Ecto neural progenitor cell (in vitro differentiated cells): Measurements from ENCODE around the gene NELFB.

Experiments used
- DNase-seq: peaks from one replicate; pipeline ENCODE4 v3.0.0-alpha.2; 2018; ENCODE audit warnings: low spot score

Gene NELFB

DNA sequence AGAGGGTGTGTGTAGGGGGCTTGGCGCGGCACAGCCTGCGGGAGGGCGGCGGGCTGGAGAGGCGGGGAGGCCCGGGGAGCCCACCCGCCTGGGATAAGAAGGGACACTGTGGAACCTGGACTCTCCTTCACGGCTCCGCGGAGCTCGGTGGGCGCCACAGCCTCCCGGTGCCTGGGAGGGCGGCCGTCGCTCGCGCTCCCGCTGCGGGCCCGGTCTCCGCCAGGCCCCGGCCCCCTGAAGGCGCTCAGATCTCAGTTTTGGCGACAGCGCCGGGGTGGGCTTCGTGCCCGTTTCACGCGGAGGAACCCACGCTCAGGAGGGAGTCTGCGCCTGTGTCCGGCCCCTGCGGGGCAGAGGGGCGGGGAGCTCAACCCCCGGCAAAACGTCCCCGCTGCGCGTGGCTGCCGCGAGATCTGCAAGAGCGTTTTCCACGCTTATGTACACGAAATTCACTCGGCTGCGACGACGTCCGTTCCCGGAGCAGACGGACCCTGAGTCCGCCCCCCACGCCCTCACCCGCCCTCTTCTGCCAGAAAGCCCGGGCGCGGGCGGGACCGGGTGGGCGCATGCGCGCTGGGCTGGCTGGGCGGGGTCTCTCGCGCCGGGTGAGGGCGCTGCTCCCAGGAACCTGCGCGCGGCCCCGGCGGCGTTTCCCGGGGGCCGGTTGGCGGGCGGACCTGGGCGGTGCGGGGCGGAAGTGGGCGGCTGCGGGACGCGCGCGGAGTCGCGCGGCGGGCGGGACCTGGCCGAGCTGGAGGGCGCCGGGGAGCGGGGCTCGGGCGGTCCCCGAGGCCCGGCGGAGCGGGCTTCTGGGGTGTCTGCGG lies at the start of gene NELFB:
NELFB (plus strand) TSS at position 704 of the 824 bp plus-strand sequence.
- peak; percentile 97 for DNase-seq

DNA sequence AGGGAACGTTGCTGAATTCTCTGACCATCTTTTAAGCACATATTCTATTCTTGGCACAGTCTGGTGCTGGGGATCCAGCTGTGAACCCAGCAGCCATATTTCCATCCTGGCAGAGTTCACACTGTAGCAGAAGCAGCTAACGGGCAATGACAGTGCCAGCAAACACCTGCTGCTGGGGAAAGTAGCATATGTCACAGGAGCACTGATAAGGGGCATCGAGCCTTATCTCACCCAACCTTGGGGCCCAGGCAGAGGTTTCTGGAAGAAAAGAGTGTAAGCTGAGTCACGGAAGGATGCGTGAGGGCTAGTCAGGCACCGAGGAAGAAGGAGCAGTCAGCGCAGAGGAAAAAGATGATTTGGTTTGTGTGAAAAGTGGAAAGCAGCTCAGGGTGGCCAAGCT lies 48.5 kb upstream of the NELFB start:
- no peak for DNase-seq

DNA sequence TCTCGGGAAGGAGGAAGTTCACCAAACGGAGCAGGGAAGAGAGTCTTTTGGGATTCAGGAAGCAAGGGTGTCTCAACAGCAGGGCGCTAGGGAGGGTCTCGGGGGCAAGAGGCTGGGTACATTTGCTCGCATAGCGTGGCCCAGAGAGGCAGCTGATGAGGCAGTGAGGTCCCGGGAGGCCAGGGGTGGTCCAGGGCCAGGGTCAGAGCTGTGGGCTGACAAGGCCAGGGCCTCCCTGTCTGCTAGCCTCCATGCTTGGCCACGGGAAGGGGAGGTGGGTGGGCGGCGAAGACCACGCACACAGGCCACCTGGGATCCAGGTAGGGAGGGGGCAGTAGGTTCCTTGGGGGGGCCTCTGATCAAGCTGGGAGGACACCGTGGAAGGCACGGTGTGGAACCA lies 43.6 kb upstream of the NELFB start:
- DNase-seq: no peak

DNA sequence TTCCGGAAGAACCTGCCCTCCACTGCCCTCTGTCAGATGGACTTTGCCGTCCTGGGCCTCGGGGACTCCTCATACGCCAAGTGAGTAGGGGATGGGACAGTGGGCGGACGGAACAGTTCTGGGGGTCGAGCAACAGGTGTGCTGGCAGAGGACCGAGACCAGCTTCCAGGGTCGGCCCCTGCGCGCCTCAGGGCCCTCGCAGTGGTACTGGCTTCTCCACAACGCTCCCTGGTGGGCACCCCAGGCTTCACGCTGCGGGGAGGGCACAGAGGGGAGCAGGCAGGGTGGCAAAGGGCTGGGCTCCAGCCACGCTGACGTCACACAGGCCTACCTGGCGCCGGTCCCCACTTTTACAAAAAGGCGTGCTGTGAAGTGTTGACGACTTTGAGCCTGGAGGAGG lies 42.6 kb upstream of the NELFB start:
- DNase-seq: no peak

DNA sequence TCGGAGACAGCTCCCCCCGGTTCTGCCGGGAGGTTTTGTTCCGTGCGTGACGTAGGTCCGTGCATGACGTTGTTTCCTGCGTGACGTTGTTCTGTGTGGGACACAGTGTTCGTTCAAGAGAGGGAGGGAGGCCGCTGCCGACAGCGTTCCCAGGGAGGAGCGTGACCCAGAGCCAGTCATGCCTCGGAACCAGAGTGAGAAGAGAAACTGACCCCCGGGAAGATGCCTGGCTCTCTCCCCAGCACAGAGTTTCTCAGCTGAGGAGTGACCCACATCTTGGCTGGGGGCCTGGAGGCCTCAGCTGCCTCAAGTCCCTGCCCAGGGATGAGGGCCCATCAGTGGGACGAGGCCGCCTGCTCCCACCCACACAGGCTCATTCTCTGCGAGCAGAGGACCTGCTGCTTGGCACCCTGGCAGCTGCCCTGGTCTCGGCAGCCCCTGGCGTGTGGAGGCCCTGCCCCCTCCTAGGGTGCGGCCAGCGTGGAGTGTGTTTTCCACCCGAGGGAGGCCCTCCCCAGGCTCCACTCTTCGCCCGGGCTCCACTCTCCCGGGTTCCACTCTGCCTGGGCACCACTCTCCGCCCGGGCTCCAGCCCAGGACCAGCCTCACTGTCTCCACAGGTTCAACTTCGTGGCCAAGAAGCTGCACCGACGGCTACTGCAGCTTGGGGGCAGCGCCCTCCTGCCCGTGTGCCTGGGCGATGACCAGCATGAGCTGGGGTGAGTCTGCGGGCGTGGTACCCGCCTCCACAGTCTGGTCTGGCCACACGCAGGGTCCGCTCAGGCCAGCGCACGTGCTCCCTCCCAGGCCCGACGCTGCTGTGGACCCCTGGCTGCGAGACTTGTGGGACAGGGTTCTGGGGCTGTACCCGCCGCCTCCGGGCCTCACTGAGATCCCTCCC lies 41.7 kb upstream of the NELFB start:
- no peak for DNase-seq

DNA sequence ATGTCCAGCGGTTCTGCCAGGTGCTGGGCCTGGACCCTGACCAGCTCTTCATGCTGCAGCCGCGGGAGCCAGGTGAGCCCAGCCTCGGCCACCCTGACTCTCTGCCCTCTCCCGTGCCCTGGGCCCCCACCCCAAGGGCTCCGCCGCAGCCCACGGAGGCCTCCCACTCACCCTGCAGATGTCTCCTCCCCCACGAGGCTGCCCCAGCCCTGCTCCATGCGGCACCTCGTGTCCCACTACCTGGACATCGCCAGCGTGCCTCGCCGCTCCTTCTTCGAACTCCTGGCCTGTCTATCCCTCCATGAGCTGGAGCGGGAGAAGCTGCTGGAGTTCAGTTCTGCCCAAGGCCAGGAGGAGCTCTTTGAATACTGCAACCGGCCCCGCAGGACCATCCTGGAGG lies 40.5 kb upstream of the NELFB start:
- no peak for DNase-seq

DNA sequence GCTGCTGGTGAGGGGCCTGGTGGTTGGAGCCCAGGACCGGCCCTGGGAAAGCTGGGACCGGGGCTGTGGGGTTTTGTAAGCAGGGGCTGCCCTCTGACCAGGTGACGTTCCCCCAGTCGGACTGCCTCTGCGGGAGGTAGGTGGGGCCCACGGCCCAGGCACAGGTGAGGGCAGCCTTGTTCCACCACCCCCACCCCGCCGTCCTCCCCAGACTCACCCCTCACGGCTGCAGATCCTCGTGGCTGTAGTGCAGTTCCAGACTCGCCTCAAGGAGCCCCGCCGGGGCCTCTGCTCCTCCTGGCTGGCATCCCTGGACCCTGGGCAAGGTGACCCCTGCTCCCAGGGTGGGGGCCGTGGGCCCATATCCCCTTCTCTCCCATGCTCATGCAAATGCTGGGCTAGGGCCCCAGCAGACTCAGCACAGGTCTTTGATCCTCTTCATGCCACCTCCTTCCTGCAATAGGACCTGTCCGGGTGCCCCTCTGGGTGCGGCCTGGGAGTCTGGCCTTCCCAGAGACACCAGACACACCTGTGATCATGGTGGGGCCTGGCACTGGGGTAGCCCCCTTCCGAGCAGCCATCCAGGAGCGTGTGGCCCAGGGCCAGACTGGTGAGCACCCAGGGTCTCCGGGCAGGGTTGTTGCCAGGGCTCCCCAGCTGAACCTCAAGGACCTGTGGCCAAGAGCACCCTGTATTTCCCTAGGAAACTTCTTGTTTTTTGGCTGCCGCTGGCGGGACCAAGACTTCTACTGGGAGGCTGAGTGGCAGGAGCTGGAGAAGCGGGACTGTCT lies 39.7 kb upstream of the NELFB start:
- DNase-seq: no peak

DNA sequence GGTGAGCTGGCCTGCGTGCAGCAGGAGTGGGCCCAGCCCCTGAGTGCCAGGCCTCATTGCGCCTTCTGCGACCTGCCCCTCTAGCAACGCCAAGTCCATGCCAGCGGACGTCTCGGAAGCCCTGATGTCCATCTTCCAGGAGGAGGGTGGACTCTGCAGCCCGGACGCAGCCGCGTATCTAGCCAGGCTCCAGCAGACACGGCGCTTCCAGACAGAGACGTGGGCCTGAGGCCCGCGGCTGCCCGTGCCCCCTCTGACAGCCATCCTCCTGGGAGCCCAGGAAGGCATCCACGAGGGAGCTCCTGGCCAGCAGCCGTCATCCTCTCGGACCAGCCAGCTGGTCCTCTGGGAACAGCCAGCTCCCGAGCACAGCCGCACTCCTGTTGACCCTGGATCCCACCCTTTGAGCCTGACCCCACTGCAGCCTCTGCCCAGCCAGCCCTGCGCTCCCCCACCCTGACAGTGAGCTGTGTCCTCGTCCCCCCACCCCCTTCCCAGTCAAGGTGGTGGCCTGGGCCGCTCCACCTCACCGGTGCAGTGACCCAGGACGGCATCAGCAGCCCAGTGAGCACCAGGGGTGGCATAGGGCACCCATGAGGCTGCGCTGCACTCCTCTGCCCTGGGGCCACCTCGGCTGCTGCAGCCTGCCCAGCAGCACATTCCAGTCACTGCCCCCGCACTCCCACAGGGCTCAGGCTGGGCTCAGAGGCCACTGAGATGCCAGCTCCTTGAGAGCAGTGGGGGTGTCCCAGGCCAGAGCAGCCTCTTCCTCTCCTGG lies 38.8 kb upstream of the NELFB start:
- DNase-seq: no peak

DNA sequence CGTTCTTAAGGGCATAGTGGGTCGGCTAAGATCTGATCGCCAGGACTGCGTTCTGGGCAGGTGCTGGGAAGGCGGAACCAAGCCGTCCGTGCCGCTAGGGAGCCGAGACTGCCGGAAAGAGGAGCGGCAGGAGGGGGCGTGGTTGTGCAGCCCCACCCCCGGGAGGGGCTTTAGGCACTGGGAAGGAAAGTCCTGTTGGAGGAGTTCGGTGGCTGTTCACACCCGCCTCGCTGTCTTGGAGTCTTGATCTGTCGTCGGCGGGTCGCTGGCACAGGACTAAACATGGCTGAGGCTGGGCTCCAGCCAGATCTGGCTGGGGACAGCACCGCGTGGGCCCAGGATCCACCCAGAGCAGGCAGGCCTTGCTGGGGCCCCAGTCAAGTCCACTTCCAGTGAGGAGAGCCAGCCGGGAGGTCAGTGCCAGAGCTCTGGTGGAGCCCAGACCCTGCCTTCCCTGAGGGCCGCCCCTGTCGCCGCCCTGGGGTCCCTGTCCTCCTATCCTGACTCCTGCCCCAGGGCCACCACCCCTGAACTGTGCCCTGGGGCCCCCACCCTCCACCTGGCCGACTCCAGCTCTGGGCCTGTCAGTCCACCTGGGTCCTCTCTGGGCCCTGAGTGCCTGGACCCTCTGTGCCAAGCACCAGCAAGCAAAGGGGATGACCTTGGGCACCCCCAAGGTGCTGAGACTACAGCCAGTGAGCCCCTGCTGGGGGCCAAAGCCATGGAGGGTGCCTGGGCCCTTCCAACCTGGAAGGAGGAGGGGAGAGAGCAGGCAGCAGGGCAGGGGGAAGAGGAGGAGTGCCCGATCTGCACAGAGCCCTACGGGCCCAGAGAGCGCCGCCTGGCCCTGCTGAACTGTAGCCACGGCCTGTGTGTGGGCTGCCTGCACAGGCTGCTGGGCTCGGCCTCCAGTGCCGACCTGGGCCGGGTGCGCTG lies 37.6 kb upstream of the NELFB start:
- peak; percentile 73 for DNase-seq

DNA sequence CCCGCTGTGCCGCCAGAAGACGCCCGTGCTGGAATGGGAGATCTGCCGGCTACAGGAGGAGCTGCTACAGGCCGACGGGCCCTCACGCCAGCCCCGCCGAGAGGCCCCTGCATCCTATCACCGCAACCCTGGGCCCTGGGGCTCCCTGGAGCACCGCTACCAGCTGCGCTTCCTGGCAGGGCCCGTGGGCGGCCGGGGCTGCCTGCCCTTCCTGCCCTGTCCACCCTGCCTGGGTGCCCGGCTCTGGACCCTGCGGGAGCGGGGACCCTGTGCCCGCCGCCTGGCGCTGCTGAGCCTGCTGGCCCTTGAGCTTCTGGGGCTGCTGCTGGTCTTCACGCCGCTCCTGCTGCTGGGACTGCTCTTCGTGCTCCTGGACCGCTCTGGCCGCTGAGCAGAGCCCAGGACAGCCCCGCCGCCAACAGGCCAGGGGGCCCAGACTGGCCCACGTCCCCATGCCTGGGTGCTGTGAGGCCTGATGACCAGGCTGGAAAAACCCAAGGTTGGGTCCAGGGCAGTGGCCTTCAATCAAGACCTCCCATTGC lies 36.8 kb upstream of the NELFB start:
- DNase-seq: no peak

DNA sequence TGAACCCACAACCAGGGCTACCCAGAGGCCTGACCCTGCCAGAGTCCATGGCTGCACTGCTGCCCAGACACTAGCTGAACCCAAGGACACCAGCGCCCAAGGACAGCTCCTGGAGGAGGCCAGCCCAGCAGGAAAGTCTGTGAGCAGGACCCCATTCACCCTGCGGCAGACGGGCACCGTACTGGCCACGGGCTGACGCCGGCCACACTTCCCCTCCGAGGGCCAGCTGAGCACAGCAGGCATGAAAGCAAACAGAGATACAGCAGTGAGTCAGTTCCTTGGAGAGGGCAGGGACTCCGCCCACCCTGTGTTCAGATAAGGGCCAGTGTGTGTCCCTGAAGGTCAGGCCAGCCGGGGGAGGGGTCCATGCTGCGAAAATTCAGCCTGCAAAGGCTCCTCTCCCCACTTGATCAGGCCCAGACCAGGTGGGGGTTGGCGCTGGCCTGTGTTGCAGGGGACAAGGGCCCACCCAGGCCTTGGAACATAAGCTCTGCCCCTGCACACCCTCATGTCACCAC lies 36.3 kb upstream of the NELFB start:
- no peak for DNase-seq

DNA sequence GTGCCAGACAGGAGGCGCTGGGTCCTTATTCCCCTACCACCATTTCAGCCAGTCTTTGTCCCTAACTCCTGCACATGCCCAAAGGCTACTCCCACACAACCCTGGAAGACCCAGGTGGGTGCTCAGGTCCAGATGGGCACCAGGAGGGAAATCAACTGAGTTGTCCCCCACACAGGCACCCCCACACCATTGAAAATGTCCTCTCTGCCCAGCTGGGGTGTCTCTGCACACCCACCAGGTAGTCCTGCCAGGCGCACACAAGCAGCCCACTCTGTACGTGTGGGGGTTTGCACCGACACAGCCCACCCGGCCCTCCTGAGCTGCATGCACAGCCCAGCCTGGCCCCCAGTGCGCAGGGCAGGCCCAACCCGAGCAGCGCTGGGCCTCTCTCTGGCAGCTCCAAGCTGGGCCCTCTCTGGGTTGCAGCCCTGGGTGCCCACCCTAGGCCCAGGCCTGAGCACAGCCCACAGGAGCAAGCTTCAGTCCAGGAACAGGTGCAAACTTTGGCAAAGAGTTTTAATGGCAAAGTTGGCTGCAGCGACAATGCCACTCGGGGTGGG lies 35.3 kb upstream of the NELFB start:
- DNase-seq: no peak

DNA sequence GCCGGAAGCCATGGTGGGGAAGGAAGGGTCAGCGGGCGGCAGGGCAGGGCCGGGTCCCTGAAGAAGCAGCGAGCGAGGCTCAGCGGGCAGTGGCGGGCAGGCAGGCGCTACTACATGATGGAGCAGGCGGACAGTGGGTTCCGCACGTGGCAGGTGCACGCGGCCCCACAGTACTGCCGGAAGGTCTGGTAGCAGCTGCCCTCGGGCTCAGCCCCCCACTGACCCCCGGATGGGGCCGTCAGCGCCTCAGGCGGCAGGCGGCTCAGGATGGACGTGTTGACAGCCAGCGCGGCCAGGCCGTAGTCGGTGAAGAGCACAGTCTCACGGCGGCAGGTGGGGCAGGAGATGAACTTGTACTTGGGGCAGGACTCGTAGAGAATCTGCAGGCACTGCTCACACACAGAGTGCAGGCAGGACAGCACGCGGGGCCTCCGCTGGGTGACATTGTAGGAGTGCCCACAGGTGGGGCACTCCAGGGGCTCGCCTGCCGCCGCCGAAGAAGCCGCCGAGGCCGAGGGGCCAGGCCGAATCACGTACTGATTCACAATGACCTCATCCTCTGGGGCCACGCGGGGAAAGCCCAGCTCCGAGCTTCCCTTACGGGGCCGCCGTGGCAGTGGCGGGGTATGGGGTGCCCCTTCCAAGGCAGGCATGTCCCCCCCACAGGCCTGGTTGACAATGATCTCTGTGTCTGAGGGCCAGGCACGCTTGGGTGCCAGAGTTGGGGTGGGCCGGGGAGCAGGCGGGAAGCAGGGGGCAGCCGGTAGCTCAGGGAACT lies 34.6 kb upstream of the NELFB start:
- DNase-seq: no peak

DNA sequence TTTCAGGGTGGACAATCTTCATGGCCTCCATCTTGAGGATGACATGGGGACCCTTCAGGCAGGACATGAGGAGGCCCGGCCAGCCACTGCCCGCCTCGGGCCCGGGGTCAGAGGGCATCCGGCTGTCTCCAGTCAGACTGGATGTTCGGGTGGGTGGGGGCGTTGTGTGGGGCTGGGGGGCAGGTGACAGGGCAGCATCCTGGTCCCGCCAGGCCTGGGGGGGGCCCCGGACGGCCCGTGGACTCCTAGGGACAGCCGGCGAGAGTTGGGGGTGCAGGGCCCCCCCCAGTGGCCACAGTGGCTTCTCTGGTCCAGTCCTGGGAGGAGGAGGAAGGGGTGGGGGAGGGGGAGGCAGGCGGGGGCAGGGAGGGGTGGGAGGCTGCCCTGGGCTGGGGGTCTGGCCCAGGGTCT lies 34.0 kb upstream of the NELFB start:
- DNase-seq: no peak

DNA sequence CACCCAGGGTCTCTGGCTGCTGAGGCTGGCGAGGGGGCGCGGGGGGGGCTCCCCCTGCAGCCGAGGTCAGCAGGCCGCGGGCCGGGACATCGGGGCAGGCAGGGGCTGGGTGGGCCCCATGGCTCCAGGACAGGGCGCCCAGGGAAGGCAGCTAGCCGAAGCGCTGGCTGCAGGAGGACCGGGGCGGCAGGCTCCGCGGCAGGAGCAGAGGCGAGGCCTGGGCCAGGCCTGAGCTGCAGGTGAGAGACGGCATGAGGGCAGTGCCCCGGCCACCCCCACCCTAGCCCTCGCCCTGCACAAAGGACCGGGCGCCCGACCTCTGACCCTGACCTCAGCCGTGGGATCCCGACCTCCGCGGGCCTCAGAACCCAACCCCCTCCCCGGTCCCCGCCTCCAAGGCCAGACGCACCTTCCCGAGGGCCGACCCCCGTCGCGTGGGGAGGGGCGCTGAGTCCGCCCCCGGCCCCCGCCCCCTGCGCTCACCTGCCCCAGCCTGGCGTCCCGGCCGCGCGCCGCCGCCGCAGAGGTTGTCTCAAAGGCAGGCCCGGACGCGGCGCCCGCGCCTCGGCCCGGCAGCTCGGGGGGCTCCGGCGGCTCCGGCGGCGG lies 33.5 kb upstream of the NELFB start:
- peak; percentile 73 for DNase-seq

DNA sequence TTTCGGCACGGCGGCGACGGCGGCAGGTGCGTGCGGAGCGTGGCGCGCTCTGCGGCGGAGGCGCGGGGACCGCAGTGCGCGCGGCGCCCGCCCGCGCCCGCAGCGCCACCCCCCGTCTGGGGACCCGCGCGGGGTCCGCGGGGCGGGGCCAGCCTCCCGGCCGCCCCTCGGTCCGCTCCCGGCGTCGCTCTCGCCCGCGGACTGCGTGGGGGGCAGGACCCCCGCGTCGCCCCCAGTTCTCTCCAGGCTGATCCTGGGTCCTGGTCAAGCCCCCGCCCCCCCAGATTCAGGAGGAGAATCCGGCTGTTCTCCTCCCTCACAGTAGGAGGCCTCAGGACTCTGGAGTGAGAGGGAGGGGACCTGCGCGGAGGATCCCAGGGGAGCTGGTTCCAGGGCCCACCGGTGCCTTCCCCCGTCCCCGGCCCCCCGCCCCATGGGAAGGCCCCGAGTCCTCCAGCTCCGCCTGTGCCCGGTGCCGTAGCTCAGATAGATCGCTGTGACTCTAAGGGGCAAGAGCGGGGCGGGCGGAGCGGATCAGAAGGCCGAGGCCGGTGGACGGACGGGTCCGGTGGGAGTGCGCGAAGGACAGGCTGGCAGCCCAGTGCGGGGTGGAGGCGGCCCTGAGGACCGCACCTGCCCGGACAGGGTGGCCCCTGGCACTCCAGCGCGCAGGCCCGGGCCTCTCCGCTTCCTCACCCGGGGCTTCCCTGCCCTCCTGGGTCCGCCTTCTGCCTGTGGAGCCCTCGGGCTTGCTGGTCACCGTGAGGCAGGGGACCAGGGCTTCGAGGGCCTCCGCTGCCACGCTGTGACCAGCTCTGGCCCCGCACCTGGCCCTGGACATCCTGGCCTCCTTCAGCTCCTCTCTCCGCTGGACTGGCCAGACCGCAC lies 32.7 kb upstream of the NELFB start, which contains the start of gene RNF208:
RNF208 (minus strand) TSS at position 51 of the 888 bp plus-strand sequence. CDS start 1,028 bp downstream, outside the sequence.
- DNase-seq: peak; percentile 70
